Measurements from ENCODE around the gene FRMPD1.

FRMPD1 gene

GRCh38 chr9:37694355-37694754, 43.6 kb downstream of the FRMPD1 start:
- Histone ChIP-seq H3K4me3 (replicated peaks; ENCODE audit: low read depth, low read length) (no peak overlapping the region), H3K36me3 (ENCODE audit: control insufficient read depth, insufficient read depth, low read length) (no peaks in the 10 kb centered on the region), H3K27me3 (replicated peaks; ENCODE audit: control insufficient read depth, insufficient read depth, low read length) (no peaks in the 10 kb centered on the region; the same call in 1 of the 2 replicates)
- TF ChIP-seq CTCF (IDR thresholded peaks at IDR 0.05; ENCODE audit: insufficient read depth, low read length, poor library complexity, severe bottlenecking): no peak
- no peak for DNase-seq (ENCODE audit: extremely low read depth, insufficient read length)

GRCh38 chr9:37696528-37696927, 45.8 kb downstream of the FRMPD1 start:
- TF ChIP-seq CTCF (IDR thresholded peaks at IDR 0.05; ENCODE audit: insufficient read depth, low read length, poor library complexity, severe bottlenecking): no peak
- no peak for DNase-seq (ENCODE audit: extremely low read depth, insufficient read length)
- no peak overlapping the region for H3K4me3 ChIP-seq (replicated peaks; ENCODE audit: low read depth, low read length)

GRCh38 chr9:37700131-37700530, 49.4 kb downstream of the FRMPD1 start:
- H3K4me3 ChIP-seq (replicated peaks; ENCODE audit: low read depth, low read length): no peak overlapping the region
- H3K36me3 ChIP-seq (ENCODE audit: control insufficient read depth, insufficient read depth, low read length): no peaks in the 10 kb centered on the region
- DNase-seq (ENCODE audit: extremely low read depth, insufficient read length): no peak
- TF ChIP-seq CTCF (IDR thresholded peaks at IDR 0.05; ENCODE audit: insufficient read depth, low read length, poor library complexity, severe bottlenecking): no peak
- no peaks in the 10 kb centered on the region for H3K27me3 ChIP-seq (replicated peaks; ENCODE audit: control insufficient read depth, insufficient read depth, low read length)

More at GRCh38 chr9:37696528-37696927, 45.8 kb downstream of the FRMPD1 start:
- H3K27me3 ChIP-seq (replicated peaks; ENCODE audit: control insufficient read depth, insufficient read depth, low read length): no peaks in the 10 kb centered on the region; the same call in 1 of the 2 replicates
- no peaks in the 10 kb centered on the region for H3K36me3 ChIP-seq (ENCODE audit: control insufficient read depth, insufficient read depth, low read length)

- Histone ChIP-seq H3K4me3 (replicated peaks; ENCODE audit: low read depth, low read length) (no peak overlapping the region), H3K36me3 (ENCODE audit: control insufficient read depth, insufficient read depth, low read length) (no peaks in the 10 kb centered on the region), H3K27me3 (replicated peaks; ENCODE audit: control insufficient read depth, insufficient read depth, low read length) (no peaks in the 10 kb centered on the region)
- DNase-seq (ENCODE audit: extremely low read depth, insufficient read length): no peak
- no peak for TF ChIP-seq CTCF (IDR thresholded peaks at IDR 0.05; ENCODE audit: insufficient read depth, low read length, poor library complexity, severe bottlenecking)
These were observed 50.1 kb downstream of the FRMPD1 start for GRCh38 chr9:37700900-37701299.

- TF ChIP-seq CTCF (IDR thresholded peaks at IDR 0.05; ENCODE audit: insufficient read depth, low read length, poor library complexity, severe bottlenecking): no peak
- DNase-seq (ENCODE audit: extremely low read depth, insufficient read length): no peak
- H3K36me3 ChIP-seq (ENCODE audit: control insufficient read depth, insufficient read depth, low read length): no peaks in the 10 kb centered on the region
- H3K4me3 ChIP-seq (replicated peaks; ENCODE audit: low read depth, low read length): no peak overlapping the region
- H3K27me3 ChIP-seq (replicated peaks; ENCODE audit: control insufficient read depth, insufficient read depth, low read length): no peaks in the 10 kb centered on the region
These were observed 55.0 kb downstream of the FRMPD1 start for GRCh38 chr9:37705787-37706186.

GRCh38 chr9:37706290-37706689, 55.5 kb downstream of the FRMPD1 start:
- no peak for TF ChIP-seq CTCF (IDR thresholded peaks at IDR 0.05; ENCODE audit: insufficient read depth, low read length, poor library complexity, severe bottlenecking)
- no peak for DNase-seq (ENCODE audit: extremely low read depth, insufficient read length)
- Histone ChIP-seq H3K27me3 (replicated peaks; ENCODE audit: control insufficient read depth, insufficient read depth, low read length) (no peaks in the 10 kb centered on the region), H3K36me3 (ENCODE audit: control insufficient read depth, insufficient read depth, low read length) (no peaks in the 10 kb centered on the region), H3K4me3 (replicated peaks; ENCODE audit: low read depth, low read length) (no peak overlapping the region)
